LHCN-M2 (cell line): ENCODE measurements around the gene FOSB. TPM values are rescaled to one million over a fixed set of nuclear protein-coding genes. Genes with fewer than 3 reads are reported as not detected.

Experiments
- DNase-seq: peaks from one replicate; pipeline ENCODE4 v3.0.0-alpha.2; 2012; ENCODE audit warnings: low read depth
- total RNA-seq: library from RNA; depleted of rRNA; stranded (reverse); fragments of >200 nt; gene quantifications from 2 replicates; pipeline ENCODE4 v1.2.3, GENCODE V29; 2014

FOSB gene
- total RNA-seq, 1 experiment from 2014 or later, result 0.34 TPM

GRCh38 chr19:45467115-45467455, 711 bp upstream of the FOSB start:
- DNase-seq, result no peak

- DNase-seq, result no peak
Measured at GRCh38 chr19:45468159-45468651, 409 bp downstream of the FOSB start.

- peak; percentile 24 for DNase-seq
Measured at GRCh38 chr19:45468803-45469131, 971 bp downstream of the FOSB start.

- DNase-seq, result peak; percentile 94
Measured at GRCh38 chr19:45469132-45469944, 1.5 kb downstream of the FOSB start.

- DNase-seq, result no peak
Measured at GRCh38 chr19:45469945-45470761, 2.4 kb downstream of the FOSB start.

GRCh38 chr19:45470762-45471081, 2.9 kb downstream of the FOSB start:
- no peak for DNase-seq

GRCh38 chr19:45471111-45471930, 3.5 kb downstream of the FOSB start:
- DNase-seq, result no peak

- DNase-seq, result no peak
Measured at GRCh38 chr19:45471931-45472562, 4.3 kb downstream of the FOSB start.

GRCh38 chr19:45472563-45473366, 5.0 kb downstream of the FOSB start:
- DNase-seq, result no peak

- DNase-seq, result no peak
Measured at GRCh38 chr19:45473367-45473681, 5.5 kb downstream of the FOSB start.

GRCh38 chr19:45473682-45474605, 6.1 kb downstream of the FOSB start:
- DNase-seq, result no peak

- no peak for DNase-seq
Measured at GRCh38 chr19:45474606-45475521, 7.1 kb downstream of the FOSB start.

- no peak for DNase-seq
Measured at GRCh38 chr19:45475537-45476291, 7.9 kb downstream of the FOSB start.

GRCh38 chr19:45476304-45476703, 8.5 kb downstream of the FOSB start:
- no peak for DNase-seq

- no peak for DNase-seq
Measured at GRCh38 chr19:45477186-45477585, 9.4 kb downstream of the FOSB start.

- no peak for DNase-seq
Measured at GRCh38 chr19:45477713-45478453, 10.1 kb downstream of the FOSB start.
